Activated CD4-positive, CD25-positive, alpha-beta regulatory T cell treated with anti-CD3 and anti-CD28 coated beads, Interleukin-2, amount 50 U/mL, for 16 hours (primary cell): ENCODE results near the gene PIK3R1.

ENCODE experiments used
- DNase-seq: peaks from one replicate; pipeline ENCODE4 v3.0.0-alpha.2; 2020; ENCODE audit warnings: low read depth, low spot score

The PIK3R1 gene

GRCh38 chr5:68251386-68251785, 35.8 kb downstream of the PIK3R1 start:
- peak; percentile 22 for DNase-seq

- no peak for DNase-seq
Observed at GRCh38 chr5:68251804-68252522, 36.4 kb downstream of the PIK3R1 start.

- DNase-seq: no peak
Observed at GRCh38 chr5:68252673-68253623, 37.4 kb downstream of the PIK3R1 start.

GRCh38 chr5:68253624-68254585, 38.3 kb downstream of the PIK3R1 start:
- DNase-seq: no peak

GRCh38 chr5:68254810-68255209, 39.3 kb downstream of the PIK3R1 start:
- no peak for DNase-seq

GRCh38 chr5:68255305-68256120, 40.0 kb downstream of the PIK3R1 start:
- no peak for DNase-seq

GRCh38 chr5:68257210-68257609, 41.7 kb downstream of the PIK3R1 start:
- DNase-seq: no peak

- DNase-seq: no peak
Observed at GRCh38 chr5:68258531-68258930, 43.0 kb downstream of the PIK3R1 start.

- no peak for DNase-seq
Observed at GRCh38 chr5:68259700-68260099, 44.1 kb downstream of the PIK3R1 start.

- DNase-seq: no peak
Observed at GRCh38 chr5:68260467-68260866, 44.9 kb downstream of the PIK3R1 start.

GRCh38 chr5:68261169-68261568, 45.6 kb downstream of the PIK3R1 start:
- no peak for DNase-seq

- no peak for DNase-seq
Observed at GRCh38 chr5:68261569-68262065, 46.1 kb downstream of the PIK3R1 start.

- DNase-seq: no peak
Observed at GRCh38 chr5:68264024-68264956, 48.7 kb downstream of the PIK3R1 start.

GRCh38 chr5:68265347-68265746, 49.8 kb downstream of the PIK3R1 start:
- DNase-seq: no peak

GRCh38 chr5:68265822-68266395, 50.4 kb downstream of the PIK3R1 start:
- no peak for DNase-seq

- no peak for DNase-seq
Observed at GRCh38 chr5:68266457-68266856, 50.9 kb downstream of the PIK3R1 start.

- DNase-seq: no peak
Observed at GRCh38 chr5:68267066-68267465, 51.5 kb downstream of the PIK3R1 start.

- no peak for DNase-seq
Observed at GRCh38 chr5:68268101-68268851, 52.7 kb downstream of the PIK3R1 start.

GRCh38 chr5:68268852-68269130, 53.2 kb downstream of the PIK3R1 start:
- DNase-seq: no peak
